IMR-90 (cell line): ENCODE results near the gene AGPAT3. TPM values are rescaled to one million over a fixed set of nuclear protein-coding genes. Genes with fewer than 3 reads are reported as not detected.

Experiments used
- ATAC-seq: fragments of 200-7000 bp; cut with Tn5 transposase; 2 replicates; pipeline ENCODE4 v1.9.1; 2020; ENCODE audit warnings: low read depth, mild to moderate bottlenecking, moderate library complexity
- BruUV-seq: library from RNA; stranded (reverse); fragments of 400-500 nt; replicated peaks from 2 replicates; lab custom pipeline; 2021; lab: Mats Ljungman, UMichigan
- CTCF ChIA-PET: fragments of 300-600 bp; formaldehyde crosslinking; extraction: SDS; loops from one replicate; lab custom pipeline; 2021; ENCODE audit warnings: antibody characterized with exemption; lab: Yijun Ruan, JAX
- POLR2A ChIA-PET: fragments of 300-600 bp; sonication (Branson Sonifier 250); formaldehyde crosslinking; loops from one replicate; lab custom pipeline; 2022; ENCODE audit warnings: antibody characterized with exemption; ENCODE audit not compliant: unreplicated experiment; lab: Charles Lee
- DNase-seq: peaks from one replicate; pipeline ENCODE4 v3.0.0; 2013
- H2AFZ ChIP-seq: replicated peaks from 2 replicates; pipeline ENCODE3; 2013; ENCODE audit warnings: low read length, mild to moderate bottlenecking; ENCODE audit not compliant: poor library complexity
- H2AK5ac ChIP-seq: 2 replicates; pipeline ENCODE4 v1.6.1; 2013; ENCODE audit warnings: low read depth, low read length, inconsistent platforms
- H2AK9ac ChIP-seq: replicated peaks from 2 replicates; pipeline ENCODE3; 2013; ENCODE audit warnings: mild to moderate bottlenecking, low read depth, low read length, moderate library complexity; ENCODE audit not compliant: poor library complexity
- H2BK120ac ChIP-seq: 2 replicates; pipeline ENCODE4 v1.6.1; 2013; ENCODE audit warnings: low read depth, low read length, inconsistent platforms
- H2BK15ac ChIP-seq: 3 replicates; pipeline ENCODE4 v1.6.1; 2013; ENCODE audit warnings: low read depth, low read length, inconsistent platforms
- H2BK20ac ChIP-seq: 2 replicates; pipeline ENCODE4 v1.6.1; 2013; ENCODE audit warnings: low read depth, mild to moderate bottlenecking, inconsistent platforms, low read length, moderate library complexity
- H2BK5ac ChIP-seq: 2 replicates; pipeline ENCODE4 v1.6.1; 2013; ENCODE audit warnings: mild to moderate bottlenecking, low read depth, low read length, inconsistent platforms; ENCODE audit not compliant: poor library complexity, severe bottlenecking
- H3K14ac ChIP-seq: replicated peaks from 2 replicates; pipeline ENCODE4 v1.6.1; 2013; ENCODE audit warnings: low read depth, low read length, inconsistent platforms
- H3K18ac ChIP-seq: 2 replicates; pipeline ENCODE4 v1.6.1; 2013; ENCODE audit warnings: low read depth, low read length, control low read depth
- H3K23ac ChIP-seq: 2 replicates; pipeline ENCODE4 v1.6.1; 2013; ENCODE audit warnings: low read depth, low read length, inconsistent platforms
- H3K27ac ChIP-seq: 2 replicates; pipeline ENCODE4 v1.5.1; 2013; ENCODE audit warnings: mild to moderate bottlenecking, control low read depth, low read length; ENCODE audit not compliant: insufficient read depth
- H3K27me3 ChIP-seq: 2 replicates; pipeline ENCODE4 v1.6.1; 2013; ENCODE audit warnings: low read length; ENCODE audit not compliant: control insufficient read depth, insufficient read depth
- H3K36me3 ChIP-seq: 2 replicates; pipeline ENCODE4 v1.6.1; 2013; ENCODE audit warnings: low read length, mixed read lengths; ENCODE audit not compliant: control insufficient read depth, insufficient read depth
- H3K4ac ChIP-seq: 2 replicates; pipeline ENCODE4 v1.6.1; 2013; ENCODE audit warnings: low read depth, low read length, inconsistent platforms
- H3K4me1 ChIP-seq: 2 replicates; pipeline ENCODE4 v1.6.1; 2013; ENCODE audit warnings: low read length, mixed read lengths; ENCODE audit not compliant: control insufficient read depth, insufficient read depth
- H3K4me2 ChIP-seq: 2 replicates; pipeline ENCODE4 v1.6.1; 2013; ENCODE audit warnings: low read depth, mild to moderate bottlenecking, control low read depth, low read length, moderate library complexity
- H3K4me3 ChIP-seq: 2 replicates; pipeline ENCODE4 v1.5.1; 2013; ENCODE audit warnings: low read depth, mild to moderate bottlenecking, control low read depth, low read length, moderate library complexity; ENCODE audit not compliant: insufficient read depth
- H3K56ac ChIP-seq: 2 replicates; pipeline ENCODE4 v1.6.1; 2013; ENCODE audit warnings: low read length, inconsistent platforms; ENCODE audit not compliant: insufficient read depth; ENCODE audit errors: extremely low read depth
- H3K79me1 ChIP-seq, 2 experiments: 2 replicates each; pipeline ENCODE4 v1.6.1; 2013; ENCODE audit warnings: low read length in 2 of 2, inconsistent platforms in 1 of 2, low read depth in 1 of 2
- H3K9ac ChIP-seq: 2 replicates; pipeline ENCODE4 v1.6.1; 2013; ENCODE audit warnings: low read depth, low read length, control low read depth
- H3K9me1 ChIP-seq: 2 replicates; pipeline ENCODE4 v1.6.1; 2013; ENCODE audit warnings: low read length, inconsistent platforms; ENCODE audit not compliant: insufficient read depth
- H3K9me3 ChIP-seq: 2 replicates; pipeline ENCODE4 v1.6.1; 2013; ENCODE audit warnings: low read length; ENCODE audit not compliant: control insufficient read depth, insufficient read depth
- H4K20me1 ChIP-seq: 2 replicates; pipeline ENCODE4 v1.6.1; 2013; ENCODE audit warnings: low read length, inconsistent platforms; ENCODE audit not compliant: insufficient read depth
- H4K5ac ChIP-seq: 2 replicates; pipeline ENCODE4 v1.6.1; 2013; ENCODE audit warnings: mild to moderate bottlenecking, low read depth, low read length, control low read depth
- H4K8ac ChIP-seq, 2 experiments: 2 replicates each; pipeline ENCODE4 v1.6.1; 2013; ENCODE audit warnings: low read depth in 2 of 2, low read length in 2 of 2, control low read depth in 1 of 2, inconsistent platforms in 1 of 2
- H4K91ac ChIP-seq: 2 replicates; pipeline ENCODE4 v1.6.1; 2013; ENCODE audit warnings: low read depth, low read length, inconsistent platforms; ENCODE audit not compliant: insufficient read depth
- BHLHE40 ChIP-seq: fragments of 150-350 bp; IDR thresholded peaks from 2 replicates; pipeline ENCODE4 v1.6.1; 2016; ENCODE audit warnings: mild to moderate bottlenecking, low read depth, low read length
- CHD1 ChIP-seq: IDR thresholded peaks from 2 replicates; pipeline ENCODE4 v1.6.1; 2012; ENCODE audit warnings: low read depth, low read length, improper control_type of control experiment
- NFE2L2 ChIP-seq: fragments of 150-350 bp; IDR thresholded peaks from 2 replicates; pipeline ENCODE4 v1.6.1; 2016; ENCODE audit warnings: low read depth, mild to moderate bottlenecking, low read length
- RAD21 ChIP-seq: IDR thresholded peaks from 2 replicates; pipeline ENCODE4 v1.6.1; 2012; ENCODE audit warnings: low read length, improper control_type of control experiment
- RCOR1 ChIP-seq: IDR thresholded peaks from 2 replicates; pipeline ENCODE4 v1.6.1; 2012; ENCODE audit warnings: mild to moderate bottlenecking, low read length, improper control_type of control experiment; ENCODE audit not compliant: insufficient replicate concordance
- RFX5 ChIP-seq: IDR thresholded peaks from 2 replicates; pipeline ENCODE4 v1.8.0; 2012; ENCODE audit warnings: low read depth, mild to moderate bottlenecking, low read length, moderate library complexity
- SMC3 ChIP-seq: fragments of 150-350 bp; IDR thresholded peaks from 2 replicates; pipeline ENCODE4 v1.6.1; 2016; ENCODE audit warnings: low read depth, mild to moderate bottlenecking, antibody characterized with exemption, low read length, moderate library complexity
- WGBS, 2 experiments: methylation state at CpG; one replicate each; pipeline versions ENCODE4 v1.1.5 to v1.1.7; 2013; ENCODE audit warnings: missing lambda C conversion rate in 2 of 2; ENCODE audit not compliant: insufficient read length in 1 of 2; ENCODE audit errors: extremely low coverage in 2 of 2; 5-methylcytosine and 5-hydroxymethylcytosine counted together
- dilution Hi-C: fragments of 300-500 bp; cut with HindIII; formaldehyde crosslinking; loops from one replicate; pipeline ENCODE4 v1.14.3; 2018; ENCODE audit warnings: low sequenced_read_pairs; ENCODE audit not compliant: unreplicated experiment
- in situ Hi-C: fragments of 300-500 bp; cut with MboI; formaldehyde crosslinking; loops from 3 replicates; pipeline ENCODE4 v1.14.3; 2019; ENCODE audit warnings: low sequenced_read_pairs, inconsistent platforms, mixed read lengths
- intact Hi-C: fragments of 100-400 bp; cut with micrococcal nuclease; formaldehyde crosslinking; loops from 2 replicates; pipeline ENCODE4 v1.10.0; 2022
- polyA plus RNA-seq, 3 experiments: library from polyadenylated mRNA; depleted of rRNA; stranded (reverse); fragments of >200 nt; gene quantifications; 2 replicates each; pipeline ENCODE4 v1.2.3, GENCODE V29; 2012; ENCODE audit warnings: low replicate concordance in 1 of 3
- total RNA-seq: library from RNA; depleted of rRNA; stranded (reverse); fragments of >200 nt; gene quantifications from 2 replicates; pipeline ENCODE4 v1.2.3, GENCODE V29; 2012
- TF ChIP-seq, protein P1 (sequence below): conservative IDR thresholded peaks from 2 replicates; pipeline ENCODE4 v1.5.1; 2012; ENCODE audit warnings: mild to moderate bottlenecking, low read depth, low read length, improper control_type of control experiment

AGPAT3 gene
- total and polyA plus RNA-seq, 2 of the 4 experiments (the other 2 are of a cell fraction) = 27.1 to 38.7 TPM

DNA sequence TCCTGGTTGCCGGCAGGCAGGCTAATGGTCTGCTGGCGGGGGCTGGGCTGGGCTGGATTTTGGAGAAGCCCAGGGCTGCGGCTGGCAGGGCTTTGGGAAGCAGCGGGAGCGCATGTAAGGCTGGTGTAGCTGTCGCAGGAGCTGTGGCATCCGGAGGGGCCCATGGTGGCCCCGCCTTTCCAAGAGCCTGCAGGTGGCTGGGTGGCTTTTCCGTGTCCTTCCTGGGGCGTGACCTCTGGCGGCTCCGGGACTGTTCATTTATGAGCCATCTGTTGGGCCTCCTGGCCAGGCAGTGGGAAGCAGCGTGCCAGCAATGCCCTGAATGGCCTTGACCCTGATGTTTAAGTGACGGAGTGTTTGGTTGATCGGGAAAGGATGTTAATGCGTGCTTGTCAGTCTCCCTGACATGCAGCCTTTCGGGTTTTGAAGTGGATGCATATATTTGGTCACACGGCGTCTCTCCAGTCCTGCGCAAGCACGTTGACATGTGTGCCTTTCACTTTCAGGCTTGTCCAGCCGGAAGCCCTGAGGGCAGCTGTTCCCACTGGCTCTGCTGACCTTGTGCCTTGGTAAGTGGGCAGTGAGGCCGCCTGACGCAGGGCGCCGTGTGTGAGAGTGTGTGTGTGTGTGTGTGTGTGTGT lies 38.5 kb downstream of the AGPAT3 start:
- WGBS, 2 experiments = 65% methylated on average over 10 of the region's 26 CpGs; no CpG with 5 or more reads in 1 of the 2 experiments
- TF ChIP-seq BHLHE40 (no peak), NFE2L2 (no peak), RAD21 (no peak), CHD1 (no peak), RCOR1 (no peak), RFX5 (no peak), SMC3 (no peak)
- TF ChIP-seq, protein P1, sequence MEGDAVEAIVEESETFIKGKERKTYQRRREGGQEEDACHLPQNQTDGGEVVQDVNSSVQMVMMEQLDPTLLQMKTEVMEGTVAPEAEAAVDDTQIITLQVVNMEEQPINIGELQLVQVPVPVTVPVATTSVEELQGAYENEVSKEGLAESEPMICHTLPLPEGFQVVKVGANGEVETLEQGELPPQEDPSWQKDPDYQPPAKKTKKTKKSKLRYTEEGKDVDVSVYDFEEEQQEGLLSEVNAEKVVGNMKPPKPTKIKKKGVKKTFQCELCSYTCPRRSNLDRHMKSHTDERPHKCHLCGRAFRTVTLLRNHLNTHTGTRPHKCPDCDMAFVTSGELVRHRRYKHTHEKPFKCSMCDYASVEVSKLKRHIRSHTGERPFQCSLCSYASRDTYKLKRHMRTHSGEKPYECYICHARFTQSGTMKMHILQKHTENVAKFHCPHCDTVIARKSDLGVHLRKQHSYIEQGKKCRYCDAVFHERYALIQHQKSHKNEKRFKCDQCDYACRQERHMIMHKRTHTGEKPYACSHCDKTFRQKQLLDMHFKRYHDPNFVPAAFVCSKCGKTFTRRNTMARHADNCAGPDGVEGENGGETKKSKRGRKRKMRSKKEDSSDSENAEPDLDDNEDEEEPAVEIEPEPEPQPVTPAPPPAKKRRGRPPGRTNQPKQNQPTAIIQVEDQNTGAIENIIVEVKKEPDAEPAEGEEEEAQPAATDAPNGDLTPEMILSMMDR = no peak

More for the DNA sequence above, 38.5 kb downstream of the AGPAT3 start:
- POLR2A ChIA-PET = no interaction called here
- H4K20me1 ChIP-seq = peaks cover 68% of the 10 kb centered on the region
- H2BK120ac ChIP-seq = no peak overlapping the region
- in situ Hi-C loops = no loop called here
- DNase-seq = no peak
- H2BK20ac ChIP-seq = no peak overlapping the region
- H3K9ac ChIP-seq = no peak overlapping the region
- H2AK5ac ChIP-seq = no peak overlapping the region
- H3K9me1 ChIP-seq = peaks cover 18% of the 10 kb centered on the region
- no peak overlapping the region for H3K4me3 ChIP-seq
- no peak overlapping the region for H3K18ac ChIP-seq
- H2BK15ac ChIP-seq = no peak overlapping the region
- intact Hi-C loops = no loop called here
- H3K27ac ChIP-seq = no peak overlapping the region
- no peak overlapping the region for H4K5ac ChIP-seq
- H3K9me3 ChIP-seq = no peaks in the 10 kb centered on the region
- H3K36me3 ChIP-seq = peaks cover 18% of the 10 kb centered on the region
- H3K4me2 ChIP-seq = no peak overlapping the region
- BruUV-seq = no TSS peak
- H4K91ac ChIP-seq = no peak overlapping the region
- H3K27me3 ChIP-seq = no peaks in the 10 kb centered on the region
- no peak overlapping the region for H2AFZ ChIP-seq
- dilution Hi-C loops = no loop called here
- CTCF ChIA-PET = interaction anchor here (0.7 kb wide), 1 partner anchor 39 kb away, joined by 3 read pairs; no protein-coding TSS in a partner anchor
- H3K4me1 ChIP-seq = peaks cover 2% of the 10 kb centered on the region; the same call in 1 of the 2 replicates
- no peak overlapping the region for H2AK9ac ChIP-seq
- no peak overlapping the region for H2BK5ac ChIP-seq
- H3K79me1 ChIP-seq = peaks cover 33 to 71% of the 10 kb centered on the region in 2 experiments
- no peak overlapping the region for H3K56ac ChIP-seq
- H4K8ac ChIP-seq = no peak overlapping the region
- no peak overlapping the region for H3K4ac ChIP-seq
- no peak for ATAC-seq
- H3K23ac ChIP-seq = no peak overlapping the region
- no peak overlapping the region for H3K14ac ChIP-seq
